ENCODE measurements around the gene LGR5. TPM values are rescaled to one million over a fixed set of nuclear protein-coding genes. Genes with fewer than 3 reads are reported as not detected.
A peak's percentile ranks its signal among the peaks of the same experiment; 100 is the strongest.

The LGR5 gene
- total and polyA plus RNA-seq, 8 donors: 0.06 to 0.17 (median 0.11) TPM; not detected in 4

- Histone ChIP-seq H3K27ac (no peak overlapping the region), H3K27me3 (no peaks in the 10 kb centered on the region), H3K4me3 (no peak overlapping the region), H3K4me1 (no peaks in the 10 kb centered on the region), H3K36me3 (no peaks in the 10 kb centered on the region), H3K9me3 (no peaks in the 10 kb centered on the region)
- 67 to 84% methylated on average over 2 of the region's 2 CpGs for WGBS, 2 donors
- DNase-seq (no peak), FAIRE-seq (no peak), ATAC-seq (no peak)
- intact Hi-C loops (cut with DNase I): no loop called here
- no peak for TF ChIP-seq CTCF (IDR thresholded peaks at IDR 0.05)
These were observed 147.4 kb downstream of the LGR5 start for GRCh38 chr12:71587012-71587411.

- 33 to 40% methylated on average over 4 of the region's 4 CpGs for WGBS, 2 donors
- TF ChIP-seq CTCF (IDR thresholded peaks at IDR 0.05): no peak
- peak in 3 of 4 donors; percentile 57 to 88 (median 73) for ATAC-seq
- H3K4me3 ChIP-seq: no peak overlapping the region
- no peaks in the 10 kb centered on the region for H3K9me3 ChIP-seq
- H3K27ac ChIP-seq: no peak overlapping the region
- no peak for DNase-seq
- H3K36me3 ChIP-seq: no peaks in the 10 kb centered on the region
- intact Hi-C loops (cut with DNase I): no loop called here
- FAIRE-seq: no peak
- no peaks in the 10 kb centered on the region for H3K27me3 ChIP-seq
- no peaks in the 10 kb centered on the region for H3K4me1 ChIP-seq
These were observed 149.9 kb downstream of the LGR5 start for GRCh38 chr12:71589478-71589881.

GRCh38 chr12:71591601-71592000 is 152.0 kb downstream of the LGR5 start:
- no peak for FAIRE-seq

GRCh38 chr12:71592841-71593240 is 153.2 kb downstream of the LGR5 start:
- 47 to 63% methylated on average over 3 of the region's 3 CpGs for WGBS, 2 donors
- no peak overlapping the region for H3K27ac ChIP-seq
- H3K4me1 ChIP-seq: no peaks in the 10 kb centered on the region
- H3K27me3 ChIP-seq: no peaks in the 10 kb centered on the region
- H3K4me3 ChIP-seq: no peak overlapping the region
- no peak for FAIRE-seq
- intact Hi-C loops (cut with DNase I): no loop called here
- ATAC-seq: no peak
- TF ChIP-seq CTCF (IDR thresholded peaks at IDR 0.05): no peak
- no peaks in the 10 kb centered on the region for H3K36me3 ChIP-seq
- H3K9me3 ChIP-seq: no peaks in the 10 kb centered on the region
- DNase-seq: no peak

More at GRCh38 chr12:71591601-71592000, 152.0 kb downstream of the LGR5 start:
- DNase-seq: no peak
- no peaks in the 10 kb centered on the region for H3K36me3 ChIP-seq
- ATAC-seq: peak in 1 of 4 donors; percentile 29
- intact Hi-C loops (cut with DNase I): no loop called here
- no peaks in the 10 kb centered on the region for H3K27me3 ChIP-seq
- H3K4me1 ChIP-seq: no peaks in the 10 kb centered on the region
- no peaks in the 10 kb centered on the region for H3K9me3 ChIP-seq
- no peak overlapping the region for H3K4me3 ChIP-seq
- no peak overlapping the region for H3K27ac ChIP-seq
- WGBS, 2 donors: 40 to 54% methylated on average over 2 of the region's 2 CpGs
- no peak for TF ChIP-seq CTCF (IDR thresholded peaks at IDR 0.05)

- FAIRE-seq (no peak), ATAC-seq (peak; percentile 35 to 83 (median 52)), DNase-seq (peak in 4 of 6 donors; percentile 22 to 70 (median 50))
- Histone ChIP-seq H3K4me3 (peak overlapping the region in 1 of 4 donors; percentile 11), H3K27ac (no peak overlapping the region), H3K9me3 (no peaks in the 10 kb centered on the region), H3K36me3 (no peaks in the 10 kb centered on the region), H3K27me3 (no peaks in the 10 kb centered on the region), H3K4me1 (no peaks in the 10 kb centered on the region)
- intact Hi-C loops (cut with DNase I): no loop called here
- WGBS, 2 donors: 28 to 32% methylated on average over 5 of the region's 5 CpGs
- TF ChIP-seq CTCF (IDR thresholded peaks at IDR 0.05): no peak
These were observed 154.8 kb downstream of the LGR5 start for GRCh38 chr12:71594214-71594948.
